HG03575 (cell line): ENCODE results near the gene MOSPD3.
A peak's percentile ranks its signal among the peaks of the same experiment; 100 is the strongest.

Experiments used
- ATAC-seq: cut with Tn5 transposase; IDR thresholded peaks from one replicate; pipeline ENCODE4 v1.9.1; 2021; ENCODE audit not compliant: unreplicated experiment, insufficient number of reproducible peaks, low FRiP score; ENCODE audit errors: extremely low read depth

MOSPD3 gene

GRCh38 chr7:100586266-100587025 lies 25.9 kb upstream of the MOSPD3 start, which contains the start of gene FBXO24:
FBXO24 (plus strand) TSS chr7:100586328; CDS start chr7:100586626, 298 bp downstream.
- peak; percentile 80 for ATAC-seq

- no peak for ATAC-seq
Measured at GRCh38 chr7:100588438-100588837, 23.9 kb upstream of the MOSPD3 start.

- ATAC-seq: no peak
Measured at GRCh38 chr7:100589341-100589947, 22.9 kb upstream of the MOSPD3 start.

- no peak for ATAC-seq
Measured at GRCh38 chr7:100590077-100590737, 22.1 kb upstream of the MOSPD3 start.

- no peak for ATAC-seq
Measured at GRCh38 chr7:100591596-100591995, 20.7 kb upstream of the MOSPD3 start.

- no peak for ATAC-seq
Measured at GRCh38 chr7:100595188-100595587, 17.2 kb upstream of the MOSPD3 start.

GRCh38 chr7:100598425-100598824 lies 13.9 kb upstream of the MOSPD3 start:
- ATAC-seq: no peak

GRCh38 chr7:100599911-100600729 lies 12.2 kb upstream of the MOSPD3 start:
- ATAC-seq: no peak

GRCh38 chr7:100600730-100601038 lies 11.7 kb upstream of the MOSPD3 start:
- no peak for ATAC-seq

- no peak for ATAC-seq
Measured at GRCh38 chr7:100602889-100603725, 9.2 kb upstream of the MOSPD3 start.

GRCh38 chr7:100603726-100604027 lies 8.7 kb upstream of the MOSPD3 start:
- no peak for ATAC-seq

GRCh38 chr7:100604028-100604975 lies 8.0 kb upstream of the MOSPD3 start:
- no peak for ATAC-seq

- ATAC-seq: no peak
Measured at GRCh38 chr7:100604976-100605911, 7.1 kb upstream of the MOSPD3 start.

- no peak for ATAC-seq
Measured at GRCh38 chr7:100606313-100606712, 6.0 kb upstream of the MOSPD3 start.

- no peak for ATAC-seq
Measured at GRCh38 chr7:100607111-100607510, 5.2 kb upstream of the MOSPD3 start.

GRCh38 chr7:100609958-100610357 lies 2.4 kb upstream of the MOSPD3 start:
- no peak for ATAC-seq
